ENCODE data around the gene PMFBP1. TPM values are rescaled to one million over a fixed set of nuclear protein-coding genes. Genes with fewer than 3 reads are reported as not detected.
A peak's percentile ranks its signal among the peaks of the same experiment; 100 is the strongest.

PMFBP1 gene
- total RNA-seq, 1 experiment from 2014 or later = 2.7 TPM

- Histone ChIP-seq H2BK120ac (ENCODE audit: low read depth, low read length, poor library complexity, severe bottlenecking) (no peak overlapping the region), H2AFZ (ENCODE audit: low read length) (no peak overlapping the region), H3K4ac (ENCODE audit: low read depth, low read length) (no peak overlapping the region), H2BK12ac (ENCODE audit: insufficient read length, low read depth, low read length) (no peak overlapping the region), H3K79me1 (ENCODE audit: insufficient read depth, low read depth, low read length, poor library complexity, severe bottlenecking) (no peaks in the 10 kb centered on the region), H3K14ac (ENCODE audit: insufficient read depth, low read length) (no peak overlapping the region), H3K27me3 (ENCODE audit: insufficient read depth, low read length) (no peaks in the 10 kb centered on the region), H4K91ac (ENCODE audit: insufficient read length, low read depth, low read length) (no peak overlapping the region), H2BK5ac (ENCODE audit: insufficient read length, low read length) (no peak overlapping the region), H2BK20ac (ENCODE audit: low read depth, low read length, poor library complexity, severe bottlenecking) (no peak overlapping the region), H4K5ac (ENCODE audit: insufficient read length, low read depth, low read length) (no peak overlapping the region), H3K4me1 (ENCODE audit: insufficient read depth, low read length) (no peaks in the 10 kb centered on the region), H3K18ac (ENCODE audit: insufficient read length, low read depth, low read length) (peak overlapping the region; percentile 8), H4K20me1 (ENCODE audit: control insufficient read depth, insufficient read depth, insufficient read length) (no peaks in the 10 kb centered on the region), H3T11ph (ENCODE audit: low read length) (no peak overlapping the region), H3K4me2 (ENCODE audit: insufficient read depth, insufficient read length, low read length) (no peak overlapping the region), H3K9ac (ENCODE audit: extremely low read depth, insufficient read length, low read length) (no peak overlapping the region), H3K23me2 (ENCODE audit: insufficient read length, low read depth, low read length, poor library complexity, severe bottlenecking) (no peaks in the 10 kb centered on the region), H4K8ac (replicated peaks; ENCODE audit: insufficient read length, low read depth, low read length) (no peak overlapping the region), H2AK5ac (ENCODE audit: insufficient read length, low read length) (no peak overlapping the region), H3K79me2 (ENCODE audit: insufficient read depth, low read length) (no peaks in the 10 kb centered on the region), H3K9me3 (ENCODE audit: control insufficient read depth, low read depth, low read length) (no peaks in the 10 kb centered on the region), H3K27ac (ENCODE audit: insufficient read length, low read depth, low read length) (no peak overlapping the region), H3K23ac (ENCODE audit: insufficient read length, low read depth, low read length) (no peak overlapping the region), H2BK15ac (ENCODE audit: low read depth, low read length) (no peak overlapping the region), H3K56ac (ENCODE audit: insufficient read length, low read depth, low read length) (no peak overlapping the region)
- Mint-ChIP-seq H3K36me3 (ENCODE audit: insufficient read depth in 1 of 3, low read depth in 3 of 3) (no peaks in the 10 kb centered on the region), H3K9me3 (no peaks in the 10 kb centered on the region; a peak in 1 of 5 replicates), H3K27me3 (ENCODE audit: low read depth) (no peaks in the 10 kb centered on the region; the same call in 1 of the 2 replicates), H3K4me3 (no peak overlapping the region), H3K4me1 (peaks cover 6% of the 10 kb centered on the region in 2 experiments), H3K27ac (no peak overlapping the region; a peak in 1 of 7 replicates)
- DNase-seq = no peak
- TF ChIP-seq, protein P1, sequence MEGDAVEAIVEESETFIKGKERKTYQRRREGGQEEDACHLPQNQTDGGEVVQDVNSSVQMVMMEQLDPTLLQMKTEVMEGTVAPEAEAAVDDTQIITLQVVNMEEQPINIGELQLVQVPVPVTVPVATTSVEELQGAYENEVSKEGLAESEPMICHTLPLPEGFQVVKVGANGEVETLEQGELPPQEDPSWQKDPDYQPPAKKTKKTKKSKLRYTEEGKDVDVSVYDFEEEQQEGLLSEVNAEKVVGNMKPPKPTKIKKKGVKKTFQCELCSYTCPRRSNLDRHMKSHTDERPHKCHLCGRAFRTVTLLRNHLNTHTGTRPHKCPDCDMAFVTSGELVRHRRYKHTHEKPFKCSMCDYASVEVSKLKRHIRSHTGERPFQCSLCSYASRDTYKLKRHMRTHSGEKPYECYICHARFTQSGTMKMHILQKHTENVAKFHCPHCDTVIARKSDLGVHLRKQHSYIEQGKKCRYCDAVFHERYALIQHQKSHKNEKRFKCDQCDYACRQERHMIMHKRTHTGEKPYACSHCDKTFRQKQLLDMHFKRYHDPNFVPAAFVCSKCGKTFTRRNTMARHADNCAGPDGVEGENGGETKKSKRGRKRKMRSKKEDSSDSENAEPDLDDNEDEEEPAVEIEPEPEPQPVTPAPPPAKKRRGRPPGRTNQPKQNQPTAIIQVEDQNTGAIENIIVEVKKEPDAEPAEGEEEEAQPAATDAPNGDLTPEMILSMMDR (conservative IDR thresholded peaks at IDR 0.05) = no peak
Measured at GRCh38 chr16:72182976-72183375, 11.0 kb upstream of the PMFBP1 start.
